HL-60 (cell line): Measurements from ENCODE around the gene ZRSR2.

Experiments
- DNase-seq, 2 experiments: peaks; one replicate each; pipeline ENCODE4 v3.0.0-alpha.2; 2010 to 2020; ENCODE audit warnings: low read depth in 1 of 2, low spot score in 1 of 2
- H3K27ac ChIP-seq: fragments of 250-450 bp; sonication (Bioruptor Pico); replicated peaks from 2 replicates; pipeline ENCODE4 v1.5.1; 2020; ENCODE audit warnings: mild to moderate bottlenecking, moderate library complexity
- H3K27me3 ChIP-seq: fragments of 250-450 bp; sonication (Bioruptor Pico); 2 replicates; pipeline ENCODE4 v1.5.1; 2021; ENCODE audit warnings: mild to moderate bottlenecking, moderate library complexity; ENCODE audit not compliant: insufficient read depth, poor library complexity, severe bottlenecking
- H3K4me3 ChIP-seq: replicated peaks from 2 replicates; pipeline ENCODE4 v1.5.1; 2011; ENCODE audit warnings: mild to moderate bottlenecking, control low read depth, low read length; ENCODE audit not compliant: insufficient read depth
- GABPA ChIP-seq: IDR thresholded peaks from 2 replicates; pipeline ENCODE4 v1.6.1; 2012; ENCODE audit warnings: low read depth
- POLR2AphosphoS5 ChIP-seq: IDR thresholded peaks from 2 replicates; pipeline ENCODE4 v1.6.1; 2012; ENCODE audit warnings: low read depth
- REST ChIP-seq: IDR thresholded peaks from 2 replicates; pipeline ENCODE4 v1.6.1; 2012; ENCODE audit warnings: low read depth; ENCODE audit not compliant: insufficient replicate concordance
- SPI1 ChIP-seq: IDR thresholded peaks from 2 replicates; pipeline ENCODE4 v1.6.1; 2012; ENCODE audit warnings: low read depth, mild to moderate bottlenecking, borderline replicate concordance
- TF ChIP-seq, protein P1 (sequence below): IDR thresholded peaks from one replicate; pipeline ENCODE4 v1.5.1; 2011; ENCODE audit warnings: low read length, control low read depth, inconsistent platforms; ENCODE audit not compliant: insufficient read depth

Gene ZRSR2

DNA sequence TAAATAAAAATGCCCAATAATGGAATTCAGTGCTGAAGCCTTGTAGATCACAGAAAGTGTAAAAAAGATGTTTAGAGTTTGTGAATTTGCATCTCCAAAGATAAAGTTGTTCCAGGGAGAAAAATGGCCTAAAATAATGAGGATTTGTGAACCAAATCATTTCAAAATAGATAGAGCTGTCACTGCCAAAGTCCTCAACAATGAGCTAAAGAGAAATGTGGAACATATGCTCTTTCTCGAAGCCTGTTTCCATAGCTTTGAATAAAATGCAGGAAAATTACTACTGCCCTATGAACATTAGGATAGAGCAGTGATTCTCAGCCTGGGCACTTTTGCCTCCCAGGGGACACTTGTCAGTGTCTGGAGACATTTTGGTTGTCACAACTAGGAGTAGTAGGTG is 67.8 kb downstream of the ZRSR2 start:
- TF ChIP-seq SPI1 = no peak
- DNase-seq = no peak
- H3K27me3 ChIP-seq = no peaks in the 10 kb centered on the region
- no peak overlapping the region for H3K4me3 ChIP-seq
- no peak overlapping the region for H3K27ac ChIP-seq

- no peak for DNase-seq
- no peak overlapping the region for H3K4me3 ChIP-seq
- TF ChIP-seq, protein P1, sequence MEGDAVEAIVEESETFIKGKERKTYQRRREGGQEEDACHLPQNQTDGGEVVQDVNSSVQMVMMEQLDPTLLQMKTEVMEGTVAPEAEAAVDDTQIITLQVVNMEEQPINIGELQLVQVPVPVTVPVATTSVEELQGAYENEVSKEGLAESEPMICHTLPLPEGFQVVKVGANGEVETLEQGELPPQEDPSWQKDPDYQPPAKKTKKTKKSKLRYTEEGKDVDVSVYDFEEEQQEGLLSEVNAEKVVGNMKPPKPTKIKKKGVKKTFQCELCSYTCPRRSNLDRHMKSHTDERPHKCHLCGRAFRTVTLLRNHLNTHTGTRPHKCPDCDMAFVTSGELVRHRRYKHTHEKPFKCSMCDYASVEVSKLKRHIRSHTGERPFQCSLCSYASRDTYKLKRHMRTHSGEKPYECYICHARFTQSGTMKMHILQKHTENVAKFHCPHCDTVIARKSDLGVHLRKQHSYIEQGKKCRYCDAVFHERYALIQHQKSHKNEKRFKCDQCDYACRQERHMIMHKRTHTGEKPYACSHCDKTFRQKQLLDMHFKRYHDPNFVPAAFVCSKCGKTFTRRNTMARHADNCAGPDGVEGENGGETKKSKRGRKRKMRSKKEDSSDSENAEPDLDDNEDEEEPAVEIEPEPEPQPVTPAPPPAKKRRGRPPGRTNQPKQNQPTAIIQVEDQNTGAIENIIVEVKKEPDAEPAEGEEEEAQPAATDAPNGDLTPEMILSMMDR = no peak
- TF ChIP-seq GABPA = no peak
- no peak for TF ChIP-seq POLR2AphosphoS5
- TF ChIP-seq REST = no peak
- no peak for TF ChIP-seq SPI1
- no peak overlapping the region for H3K27ac ChIP-seq
- H3K27me3 ChIP-seq = no peaks in the 10 kb centered on the region
Observed at GRCh38 chrX:15860921-15861320, 70.6 kb downstream of the ZRSR2 start.

- H3K27me3 ChIP-seq = no peaks in the 10 kb centered on the region
- TF ChIP-seq GABPA (no peak), POLR2AphosphoS5 (no peak), SPI1 (no peak), REST (no peak)
- TF ChIP-seq, protein P1 = no peak
- H3K27ac ChIP-seq = no peak overlapping the region
- DNase-seq = peak in 1 of 2 experiments; percentile 41
- no peak overlapping the region for H3K4me3 ChIP-seq
Observed at GRCh38 chrX:15864023-15864422, 73.7 kb downstream of the ZRSR2 start.

DNA sequence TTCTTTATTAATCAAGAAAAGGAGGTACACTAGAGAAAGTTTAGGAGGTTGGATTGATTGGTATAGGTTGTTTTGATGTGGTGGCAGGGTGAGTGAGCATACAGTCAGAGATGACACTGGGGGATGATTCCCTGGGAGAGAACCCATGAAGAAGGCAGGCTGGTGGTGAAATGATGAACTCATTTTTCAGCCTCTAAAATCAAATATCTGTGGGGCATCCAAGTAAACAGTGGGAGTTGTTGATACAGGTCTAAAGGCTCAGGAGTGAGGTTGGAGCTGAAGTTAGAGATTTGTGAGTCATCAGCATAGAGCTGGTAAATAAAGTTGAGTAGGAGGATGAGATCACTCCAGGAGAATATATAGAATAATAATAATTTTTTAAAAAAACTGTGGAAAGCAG is 74.3 kb downstream of the ZRSR2 start:
- H3K27ac ChIP-seq = no peak overlapping the region
- TF ChIP-seq SPI1 (no peak), REST (no peak), POLR2AphosphoS5 (no peak), GABPA (no peak)
- TF ChIP-seq, protein P1 = no peak
- H3K27me3 ChIP-seq = no peaks in the 10 kb centered on the region
- DNase-seq = no peak
- H3K4me3 ChIP-seq = no peak overlapping the region
